CD14-positive monocyte (primary cell): Measurements from ENCODE around the gene CHPF. TPM values are rescaled to one million over a fixed set of nuclear protein-coding genes. Genes with fewer than 3 reads are reported as not detected.

Source experiments
- DNase-seq, 3 donors: peaks; one replicate each; pipeline ENCODE4 v3.0.0-alpha.2; 2011 to 2022
- H2AFZ ChIP-seq: 2 replicates; pipeline ENCODE4 v1.6.0; 2012; ENCODE audit warnings: mild to moderate bottlenecking, low read depth, low read length, inconsistent platforms; ENCODE audit not compliant: insufficient read depth, poor library complexity, severe bottlenecking
- H3K27ac ChIP-seq, 2 donors: 1 replicate in 1 of 2; 2 replicates in 1 of 2; pipeline ENCODE4 v1.5.1; 2012 to 2013; ENCODE audit warnings: low read length in 2 of 2, control low read depth in 1 of 2, inconsistent platforms in 1 of 2, low read depth in 1 of 2, mild to moderate bottlenecking in 1 of 2
- H3K27me3 ChIP-seq, 2 donors: one replicate each; pipeline versions ENCODE4 v1.6.0 to v1.6.1; 2011 to 2013; ENCODE audit warnings: low read length in 2 of 2; ENCODE audit not compliant: control insufficient read depth in 2 of 2, insufficient read depth in 2 of 2
- H3K36me3 ChIP-seq, 2 donors: replicated peaks in 1 of 2; 1 replicate in 1 of 2; 2 replicates in 1 of 2; pipeline versions ENCODE4 v1.5.1 to v1.6.1; 2012 to 2013; ENCODE audit warnings: low read length in 2 of 2, control low read depth in 1 of 2, inconsistent platforms in 1 of 2, mild to moderate bottlenecking in 1 of 2; ENCODE audit not compliant: insufficient read depth in 2 of 2, control insufficient read depth in 1 of 2
- H3K4me1 ChIP-seq, 2 donors: 1 replicate in 1 of 2; 2 replicates in 1 of 2; pipeline versions ENCODE4 v1.5.1 to v1.6.1; 2012 to 2013; ENCODE audit warnings: low read length in 2 of 2, control low read depth in 1 of 2, inconsistent platforms in 1 of 2, mild to moderate bottlenecking in 1 of 2, moderate library complexity in 1 of 2; ENCODE audit not compliant: insufficient read depth in 2 of 2, control insufficient read depth in 1 of 2
- H3K4me2 ChIP-seq: replicated peaks from 2 replicates; pipeline ENCODE3; 2012; ENCODE audit warnings: low read length, moderate library complexity, mild to moderate bottlenecking; ENCODE audit not compliant: poor library complexity, severe bottlenecking; ENCODE audit errors: extremely low read depth
- H3K4me3 ChIP-seq, 3 experiments: fragments of 200-600 bp in 1 of 3; sonication (generic) in 1 of 3; replicated peaks in 1 of 3; 1 replicate in 2 of 3; 2 replicates in 1 of 3; pipeline ENCODE4 v1.5.1; 2011 to 2013; ENCODE audit warnings: low read length in 3 of 3, mild to moderate bottlenecking in 3 of 3, control low read depth in 2 of 3, low read depth in 2 of 3, inconsistent platforms in 1 of 3, moderate library complexity in 1 of 3
- H3K79me2 ChIP-seq: 2 replicates; pipeline ENCODE4 v1.6.0; 2012; ENCODE audit warnings: mild to moderate bottlenecking, control low read depth, inconsistent platforms, low read length, moderate library complexity; ENCODE audit not compliant: insufficient read depth
- H3K9ac ChIP-seq: 2 replicates; pipeline ENCODE4 v1.6.0; 2017; ENCODE audit warnings: low read length, mild to moderate bottlenecking; ENCODE audit not compliant: insufficient read depth, poor library complexity, severe bottlenecking
- H3K9me3 ChIP-seq, 2 donors: replicated peaks in 1 of 2; 1 replicate in 1 of 2; 2 replicates in 1 of 2; pipeline versions ENCODE4 v1.5.1 to v1.6.1; 2012 to 2013; ENCODE audit warnings: low read length in 2 of 2, control low read depth in 1 of 2; ENCODE audit not compliant: control insufficient read depth in 1 of 2, insufficient read depth in 1 of 2
- H4K20me1 ChIP-seq: 2 replicates; pipeline ENCODE4 v1.6.0; 2012; ENCODE audit warnings: mild to moderate bottlenecking, low read length, control low read depth, moderate library complexity; ENCODE audit not compliant: insufficient read depth
- H3K27ac Mint-ChIP-seq, 7 donors: one replicate each; pipeline ENCODE4 v1.8.0; 2020; ENCODE audit warnings: mild to moderate bottlenecking in 7 of 7, mixed read lengths in 7 of 7, moderate library complexity in 6 of 7, inconsistent platforms in 2 of 7
- H3K27me3 Mint-ChIP-seq, 3 donors: one replicate each; pipeline ENCODE4 v1.8.0; 2021 to 2022; ENCODE audit warnings: low read depth in 3 of 3, mild to moderate bottlenecking in 3 of 3, mixed read lengths in 3 of 3, moderate library complexity in 3 of 3, inconsistent platforms in 1 of 3
- H3K36me3 Mint-ChIP-seq, 2 donors: one replicate each; pipeline ENCODE4 v1.8.0; 2020; ENCODE audit warnings: mixed read lengths in 2 of 2, inconsistent platforms in 1 of 2, mild to moderate bottlenecking in 1 of 2
- H3K4me1 Mint-ChIP-seq: one replicate; pipeline ENCODE4 v1.8.0; 2020; ENCODE audit warnings: mild to moderate bottlenecking, mixed read lengths
- H3K4me3 Mint-ChIP-seq, 2 donors: one replicate each; pipeline ENCODE4 v1.8.0; 2020; ENCODE audit warnings: mild to moderate bottlenecking in 2 of 2, mixed read lengths in 2 of 2, moderate library complexity in 1 of 2
- H3K9me3 Mint-ChIP-seq, 7 donors: one replicate each; pipeline ENCODE4 v1.8.0; 2020 to 2022; ENCODE audit warnings: mixed read lengths in 7 of 7, mild to moderate bottlenecking in 6 of 7, moderate library complexity in 6 of 7, inconsistent platforms in 2 of 7
- CTCF ChIP-seq: fragments of 200-600 bp; IDR thresholded peaks from one replicate; pipeline ENCODE4 v1.8.0; 2022; ENCODE audit warnings: antibody characterized with exemption, mild to moderate bottlenecking
- WGBS: methylation state at CpG from one replicate; pipeline ENCODE4 v1.1.5; 2013; ENCODE audit warnings: missing lambda C conversion rate; ENCODE audit not compliant: insufficient coverage; 5-methylcytosine and 5-hydroxymethylcytosine counted together
- intact Hi-C, 2 donors: fragments of 100-400 bp; cut with micrococcal nuclease; formaldehyde crosslinking; loops; one replicate each; pipeline versions ENCODE4 v1.15.0 to v1.15.1; 2023
- polyA plus RNA-seq, 3 donors: library from polyadenylated mRNA; depleted of rRNA in 1 of 3; unstranded in 2 of 3; stranded (reverse) in 1 of 3; fragments of 300-500 nt in 2 of 3; fragments of >200 nt in 1 of 3; fragmentation: Illumina TruSeq in 2 of 3; gene quantifications; 1 replicate in 2 of 3; 2 replicates in 1 of 3; pipeline ENCODE4 v1.2.3, GENCODE V29; 2012 to 2021

CHPF gene
- polyA plus RNA-seq, 3 donors: 0.09 to 0.32 (median 0.09) TPM

GRCh38 chr2:219592736-219593135, 49.1 kb upstream of the CHPF start:
- Histone ChIP-seq H2AFZ (no peak overlapping the region), H3K36me3 (no peaks in the 10 kb centered on the region), H3K4me1 (peaks cover 5 to 6% of the 10 kb centered on the region in 2 donors), H3K79me2 (no peaks in the 10 kb centered on the region), H3K9ac (no peak overlapping the region), H3K4me3 (no peak overlapping the region), H3K4me2 (no peak overlapping the region), H4K20me1 (no peaks in the 10 kb centered on the region), H3K27ac (no peak overlapping the region), H3K9me3 (no peaks in the 10 kb centered on the region), H3K27me3 (no peaks in the 10 kb centered on the region)
- intact Hi-C loops: no loop called here
- TF ChIP-seq CTCF: no peak
- H3K27ac Mint-ChIP-seq: no peak overlapping the region
- H3K4me3 Mint-ChIP-seq: no peak overlapping the region
- H3K36me3 Mint-ChIP-seq: no peaks in the 10 kb centered on the region
- peaks cover 6 to 16% (median 7%) of the 10 kb centered on the region in 3 donors for H3K27me3 Mint-ChIP-seq
- H3K9me3 Mint-ChIP-seq: peaks cover 0 to 1% (median 0%) of the 10 kb centered on the region in 7 donors
- 93% methylated on average over 3 of the region's 6 CpGs for WGBS
- H3K4me1 Mint-ChIP-seq: peaks cover 8% of the 10 kb centered on the region
- DNase-seq: no peak

GRCh38 chr2:219591091-219591490, 47.5 kb upstream of the CHPF start:
- no peak overlapping the region for H3K4me2 ChIP-seq
- H3K27ac ChIP-seq: no peak overlapping the region
- no peaks in the 10 kb centered on the region for H3K36me3 ChIP-seq
- no peak overlapping the region for H3K9ac ChIP-seq
- Mint-ChIP-seq H3K27ac (no peak overlapping the region), H3K27me3 (peaks cover 6 to 12% (median 7%) of the 10 kb centered on the region in 3 donors), H3K36me3 (no peaks in the 10 kb centered on the region), H3K4me1 (no peaks in the 10 kb centered on the region), H3K4me3 (no peak overlapping the region), H3K9me3 (peaks cover 0 to 2% (median 0%) of the 10 kb centered on the region in 7 donors)
- no peak overlapping the region for H3K4me3 ChIP-seq
- no peaks in the 10 kb centered on the region for H4K20me1 ChIP-seq
- intact Hi-C loops: no loop called here
- no peak for TF ChIP-seq CTCF
- no peak for DNase-seq
- no peaks in the 10 kb centered on the region for H3K9me3 ChIP-seq
- H3K79me2 ChIP-seq: no peaks in the 10 kb centered on the region
- no peaks in the 10 kb centered on the region for H3K4me1 ChIP-seq
- no CpG with 5 or more reads among the region's 4 CpGs for WGBS
- H2AFZ ChIP-seq: no peak overlapping the region
- H3K27me3 ChIP-seq: no peaks in the 10 kb centered on the region
